Heart left ventricle (tissue), 16 donors: ENCODE measurements around the gene LTBP2. TPM values are rescaled to one million over a fixed set of nuclear protein-coding genes. Genes with fewer than 3 reads are reported as not detected.

Experiments
- ATAC-seq, 4 donors: fragments of 200-7000 bp; cut with Tn5 transposase; one replicate each; pipeline ENCODE4 v1.9.1; 2020 to 2022; ENCODE audit warnings: moderate library complexity in 4 of 4, mild to moderate bottlenecking in 3 of 4, moderate number of reproducible peaks in 1 of 4
- DNase-seq, 5 donors: peaks; one replicate each; pipeline ENCODE4 v3.0.0-alpha.2; 2020
- H3K27ac ChIP-seq, 12 donors: fragments of 200-600 bp; sonication (generic) in 4 of 12; one replicate each; pipeline versions ENCODE4 v1.5.0 to v1.8.0; 2016 to 2022; ENCODE audit warnings: mild to moderate bottlenecking in 2 of 12
- H3K27me3 ChIP-seq, 9 donors: fragments of 200-600 bp; sonication (generic) in 2 of 9; one replicate each; pipeline versions ENCODE4 v1.5.1 to v1.8.0; 2016 to 2022; ENCODE audit warnings: mild to moderate bottlenecking in 3 of 9
- H3K36me3 ChIP-seq, 9 donors: fragments of 200-600 bp; sonication (generic) in 2 of 9; one replicate each; pipeline versions ENCODE4 v1.5.0 to v1.8.0; 2018 to 2022; ENCODE audit warnings: mild to moderate bottlenecking in 2 of 9
- H3K4me1 ChIP-seq, 12 donors: fragments of 200-600 bp; sonication (generic) in 4 of 12; one replicate each; pipeline versions ENCODE4 v1.5.0 to v1.8.0; 2016 to 2022; ENCODE audit warnings: mild to moderate bottlenecking in 3 of 12
- H3K4me3 ChIP-seq, 12 donors: fragments of 200-600 bp; sonication (generic) in 4 of 12; one replicate each; pipeline versions ENCODE4 v1.5.0 to v1.8.0; 2017 to 2022; ENCODE audit warnings: mild to moderate bottlenecking in 9 of 12, moderate library complexity in 4 of 12
- H3K9me3 ChIP-seq, 12 donors: fragments of 200-600 bp; sonication (generic) in 4 of 12; one replicate each; pipeline versions ENCODE4 v1.5.0 to v1.8.0; 2016 to 2022; ENCODE audit warnings: mild to moderate bottlenecking in 1 of 12
- CTCF ChIP-seq, 12 donors: fragments of 200-600 bp; sonication (generic) in 4 of 12; IDR thresholded peaks; one replicate each; pipeline versions ENCODE4 v1.5.0 to v1.8.0; 2018 to 2022; ENCODE audit warnings: antibody characterized with exemption in 12 of 12, mild to moderate bottlenecking in 5 of 12
- POLR2A ChIP-seq, 2 donors: fragments of 450-650 bp; IDR thresholded peaks; one replicate each; pipeline ENCODE4 v1.6.1; 2017; ENCODE audit warnings: antibody characterized with exemption in 2 of 2, mild to moderate bottlenecking in 2 of 2, moderate library complexity in 2 of 2
- WGBS, 4 donors: extraction: QIAGEN DNeasy Blood & Tissue Kit in 2 of 4; methylation state at CpG; one replicate each; pipeline versions ENCODE4 v1.1.5 to v1.1.7; 2013 to 2018; 5-methylcytosine and 5-hydroxymethylcytosine counted together
- intact Hi-C, 10 donors: fragments of 100-400 bp; cut with DNase I; formaldehyde crosslinking; loops; one replicate each; pipeline versions ENCODE4 v1.11.1 to v1.14.2; 2022
- polyA plus RNA-seq, 2 donors: library from polyadenylated mRNA; stranded (reverse); fragments of 200-250 nt; gene quantifications; one replicate each; pipeline ENCODE4 v1.2.3, GENCODE V29; 2013
- total RNA-seq, 9 donors: library from RNA; depleted of rRNA in 2 of 9; stranded (reverse); fragments of >200 nt in 2 of 9; fragmentation: NEBNext Ultra II Directional in 3 of 9; extraction: Animal tissue kit (Norgen Biotek cat#: 25700) in 3 of 9; gene quantifications; one replicate each; pipeline versions ENCODE4 v1.1.0 to v1.2.4, GENCODE V29; 2016 to 2023
- donor health status: ischemic (EF 13 %, LVEDD 7.1; RV severe dilation, severe dysfunction).
- donor health status: healthy with polysubstance abuse.
- donor health status: DM: no; HTN: yes; CAD: no.
- donor health status: DM: no; HTN: no; CAD: no.
- donor health status: ischemic (EF 25% LVEDD 6.9; RV normal size, moderate dysfunction).
- donor health status: ischemic (EF 25% LVEDD 5.7; RV mildly dilated, moderate dysfunction).
- donor health status: healthy.
- donor health status: DM: yes; HTN: yes; CAD: no.
- donor health status: ischemic (EF 35%, LVEDD 5.7; RV mildly dilated, moderate dysfunction).
- donor health status: nonischemic (EF 11% LVEDD 7.7; RV severe dilation, severe dysfunction).
- donor health status: DM: yes; HTN: yes; CAD: no.
- donor health status: PGD.
- donor health status: ischemic (EF 29% LVEDD 5.4; RV normal size, mild dysfunction).
- donor health status: nonischemic (EF 23%, LVEDD 6.1; RV moderate dilation, normal function).

The LTBP2 gene
- total and polyA plus RNA-seq, 11 donors, result 4.0 to 69.1 (median 29.5) TPM

GRCh38 chr14:74587363-74587707 lies 24.7 kb downstream of the LTBP2 start:
- intact Hi-C loops, result no loop called here
- no peak overlapping the region for H3K4me3 ChIP-seq
- 92 to 95% (median 93%) methylated on average over 10 of the region's 10 CpGs for WGBS, 4 donors
- peaks cover 6 to 71% (median 40%) of the 10 kb centered on the region in 12 donors for H3K4me1 ChIP-seq
- ATAC-seq (no peak), DNase-seq (peak in 2 of 5 donors; percentile 4 to 20)
- no peak overlapping the region for H3K27ac ChIP-seq
- H3K9me3 ChIP-seq, result no peaks in the 10 kb centered on the region
- H3K27me3 ChIP-seq, result no peaks in the 10 kb centered on the region
- H3K36me3 ChIP-seq, result no peaks in the 10 kb centered on the region
- TF ChIP-seq POLR2A (IDR thresholded peaks at IDR 0.05), result no peak

- Histone ChIP-seq H3K4me3 (no peak overlapping the region), H3K4me1 (peaks cover 6 to 70% (median 35%) of the 10 kb centered on the region in 12 donors), H3K27ac (no peak overlapping the region), H3K36me3 (no peaks in the 10 kb centered on the region), H3K9me3 (no peaks in the 10 kb centered on the region), H3K27me3 (no peaks in the 10 kb centered on the region)
- ATAC-seq (no peak), DNase-seq (peak in 2 of 5 donors; percentile 16 to 44)
- no peak for TF ChIP-seq CTCF (IDR thresholded peaks at IDR 0.05)
- TF ChIP-seq POLR2A (IDR thresholded peaks at IDR 0.05), result no peak
- 88 to 92% (median 90%) methylated on average over 17 to 18 of the region's 18 CpGs for WGBS, 4 donors
- intact Hi-C loops, result no loop called here
Observed at GRCh38 chr14:74586681-74587362, 25.2 kb downstream of the LTBP2 start.

- H3K4me3 ChIP-seq, result no peak overlapping the region
- DNase-seq (peak in 3 of 5 donors; percentile 18 to 28 (median 23)), ATAC-seq (no peak)
- WGBS, 4 donors, result 93 to 96% (median 95%) methylated on average over 32 to 33 of the region's 33 CpGs
- peaks cover 0 to 4% (median 0%) of the 10 kb centered on the region in 9 donors for H3K36me3 ChIP-seq
- H3K9me3 ChIP-seq, result no peaks in the 10 kb centered on the region
- no peak for TF ChIP-seq CTCF (IDR thresholded peaks at IDR 0.05)
- TF ChIP-seq POLR2A (IDR thresholded peaks at IDR 0.05), result no peak
- peaks cover 0 to 65% (median 25%) of the 10 kb centered on the region in 12 donors for H3K4me1 ChIP-seq
- peak overlapping the region in 5 of 12 donors; percentile 24 to 64 (median 53) for H3K27ac ChIP-seq
- H3K27me3 ChIP-seq, result no peaks in the 10 kb centered on the region
- intact Hi-C loops, result no loop called here
Observed at GRCh38 chr14:74585406-74586335, 26.4 kb downstream of the LTBP2 start.

GRCh38 chr14:74584951-74585350 lies 27.1 kb downstream of the LTBP2 start:
- intact Hi-C loops, result no loop called here
- Histone ChIP-seq H3K4me3 (no peak overlapping the region), H3K27ac (peak overlapping the region in 7 of 12 donors; percentile 6 to 64 (median 48)), H3K27me3 (no peaks in the 10 kb centered on the region), H3K36me3 (peaks cover 0 to 4% (median 0%) of the 10 kb centered on the region in 9 donors), H3K4me1 (peaks cover 0 to 66% (median 23%) of the 10 kb centered on the region in 12 donors), H3K9me3 (no peaks in the 10 kb centered on the region)
- ATAC-seq, result no peak
- DNase-seq, result peak in 3 of 5 donors; percentile 7 to 21 (median 10)
- TF ChIP-seq POLR2A (IDR thresholded peaks at IDR 0.05), result no peak
- no peak for TF ChIP-seq CTCF (IDR thresholded peaks at IDR 0.05)
- WGBS, 4 donors, result 68 to 76% (median 72%) methylated on average over 5 of the region's 5 CpGs
